Transverse colon (tissue), 4 donors: ENCODE data around the gene BMERB1.

ENCODE experiments used
- EP300 ChIP-seq: sonication (generic); formaldehyde crosslinking; IDR thresholded peaks from one replicate; pipeline ENCODE4 v1.6.1; 2017; ENCODE audit warnings: antibody characterized with exemption, low read depth
- POLR2A ChIP-seq: fragments of 450-650 bp; IDR thresholded peaks from one replicate; pipeline ENCODE4 v1.6.1; 2016; ENCODE audit warnings: antibody characterized with exemption, mild to moderate bottlenecking, moderate library complexity
- POLR2AphosphoS5 ChIP-seq, 3 donors: sonication (generic); formaldehyde crosslinking; IDR thresholded peaks; one replicate each; pipeline ENCODE4 v1.6.1; 2016; ENCODE audit warnings: antibody characterized with exemption in 3 of 3
- TF ChIP-seq, protein P1 (sequence below), 5 experiments: fragments of 200-600 bp in 3 of 5; fragments of 450-650 bp in 2 of 5; sonication (generic) in 3 of 5; IDR thresholded peaks; 1 replicate in 2 of 5; 2 replicates in 3 of 5; pipeline ENCODE4 v1.5.1; 2016 to 2017; ENCODE audit warnings: antibody characterized with exemption in 5 of 5, inconsistent platforms in 3 of 5, mild to moderate bottlenecking in 2 of 5, moderate library complexity in 1 of 5

- TF ChIP-seq POLR2A (no peak), POLR2AphosphoS5 (IDR thresholded peaks at IDR 0.05) (no peak), EP300 (no peak)
- TF ChIP-seq, protein P1, sequence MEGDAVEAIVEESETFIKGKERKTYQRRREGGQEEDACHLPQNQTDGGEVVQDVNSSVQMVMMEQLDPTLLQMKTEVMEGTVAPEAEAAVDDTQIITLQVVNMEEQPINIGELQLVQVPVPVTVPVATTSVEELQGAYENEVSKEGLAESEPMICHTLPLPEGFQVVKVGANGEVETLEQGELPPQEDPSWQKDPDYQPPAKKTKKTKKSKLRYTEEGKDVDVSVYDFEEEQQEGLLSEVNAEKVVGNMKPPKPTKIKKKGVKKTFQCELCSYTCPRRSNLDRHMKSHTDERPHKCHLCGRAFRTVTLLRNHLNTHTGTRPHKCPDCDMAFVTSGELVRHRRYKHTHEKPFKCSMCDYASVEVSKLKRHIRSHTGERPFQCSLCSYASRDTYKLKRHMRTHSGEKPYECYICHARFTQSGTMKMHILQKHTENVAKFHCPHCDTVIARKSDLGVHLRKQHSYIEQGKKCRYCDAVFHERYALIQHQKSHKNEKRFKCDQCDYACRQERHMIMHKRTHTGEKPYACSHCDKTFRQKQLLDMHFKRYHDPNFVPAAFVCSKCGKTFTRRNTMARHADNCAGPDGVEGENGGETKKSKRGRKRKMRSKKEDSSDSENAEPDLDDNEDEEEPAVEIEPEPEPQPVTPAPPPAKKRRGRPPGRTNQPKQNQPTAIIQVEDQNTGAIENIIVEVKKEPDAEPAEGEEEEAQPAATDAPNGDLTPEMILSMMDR (IDR thresholded peaks at IDR 0.05), result no peak
Observed at GRCh38 chr16:15556130-15556529, 121.7 kb downstream of the BMERB1 start.
